CD14-positive monocyte (primary cell): ENCODE results near the gene BCS1L. TPM values are rescaled to one million over a fixed set of nuclear protein-coding genes. Genes with fewer than 3 reads are reported as not detected.

Experiments
- DNase-seq, 3 donors: peaks; one replicate each; pipeline ENCODE4 v3.0.0-alpha.2; 2011 to 2022
- H2AFZ ChIP-seq: 2 replicates; pipeline ENCODE4 v1.6.0; 2012; ENCODE audit warnings: mild to moderate bottlenecking, low read depth, low read length, inconsistent platforms; ENCODE audit not compliant: insufficient read depth, poor library complexity, severe bottlenecking
- H3K27ac ChIP-seq, 2 donors: 1 replicate in 1 of 2; 2 replicates in 1 of 2; pipeline ENCODE4 v1.5.1; 2012 to 2013; ENCODE audit warnings: low read length in 2 of 2, control low read depth in 1 of 2, inconsistent platforms in 1 of 2, low read depth in 1 of 2, mild to moderate bottlenecking in 1 of 2
- H3K27me3 ChIP-seq, 2 donors: one replicate each; pipeline versions ENCODE4 v1.6.0 to v1.6.1; 2011 to 2013; ENCODE audit warnings: low read length in 2 of 2; ENCODE audit not compliant: control insufficient read depth in 2 of 2, insufficient read depth in 2 of 2
- H3K36me3 ChIP-seq, 2 donors: replicated peaks in 1 of 2; 1 replicate in 1 of 2; 2 replicates in 1 of 2; pipeline versions ENCODE4 v1.5.1 to v1.6.1; 2012 to 2013; ENCODE audit warnings: low read length in 2 of 2, control low read depth in 1 of 2, inconsistent platforms in 1 of 2, mild to moderate bottlenecking in 1 of 2; ENCODE audit not compliant: insufficient read depth in 2 of 2, control insufficient read depth in 1 of 2
- H3K4me1 ChIP-seq, 2 donors: 1 replicate in 1 of 2; 2 replicates in 1 of 2; pipeline versions ENCODE4 v1.5.1 to v1.6.1; 2012 to 2013; ENCODE audit warnings: low read length in 2 of 2, control low read depth in 1 of 2, inconsistent platforms in 1 of 2, mild to moderate bottlenecking in 1 of 2, moderate library complexity in 1 of 2; ENCODE audit not compliant: insufficient read depth in 2 of 2, control insufficient read depth in 1 of 2
- H3K4me2 ChIP-seq: replicated peaks from 2 replicates; pipeline ENCODE3; 2012; ENCODE audit warnings: low read length, moderate library complexity, mild to moderate bottlenecking; ENCODE audit not compliant: poor library complexity, severe bottlenecking; ENCODE audit errors: extremely low read depth
- H3K4me3 ChIP-seq, 3 experiments: fragments of 200-600 bp in 1 of 3; sonication (generic) in 1 of 3; replicated peaks in 1 of 3; 1 replicate in 2 of 3; 2 replicates in 1 of 3; pipeline ENCODE4 v1.5.1; 2011 to 2013; ENCODE audit warnings: low read length in 3 of 3, mild to moderate bottlenecking in 3 of 3, control low read depth in 2 of 3, low read depth in 2 of 3, inconsistent platforms in 1 of 3, moderate library complexity in 1 of 3
- H3K79me2 ChIP-seq: 2 replicates; pipeline ENCODE4 v1.6.0; 2012; ENCODE audit warnings: mild to moderate bottlenecking, control low read depth, inconsistent platforms, low read length, moderate library complexity; ENCODE audit not compliant: insufficient read depth
- H3K9ac ChIP-seq: 2 replicates; pipeline ENCODE4 v1.6.0; 2017; ENCODE audit warnings: low read length, mild to moderate bottlenecking; ENCODE audit not compliant: insufficient read depth, poor library complexity, severe bottlenecking
- H3K9me3 ChIP-seq, 2 donors: replicated peaks in 1 of 2; 1 replicate in 1 of 2; 2 replicates in 1 of 2; pipeline versions ENCODE4 v1.5.1 to v1.6.1; 2012 to 2013; ENCODE audit warnings: low read length in 2 of 2, control low read depth in 1 of 2; ENCODE audit not compliant: control insufficient read depth in 1 of 2, insufficient read depth in 1 of 2
- H4K20me1 ChIP-seq: 2 replicates; pipeline ENCODE4 v1.6.0; 2012; ENCODE audit warnings: mild to moderate bottlenecking, low read length, control low read depth, moderate library complexity; ENCODE audit not compliant: insufficient read depth
- H3K27ac Mint-ChIP-seq, 7 donors: one replicate each; pipeline ENCODE4 v1.8.0; 2020; ENCODE audit warnings: mild to moderate bottlenecking in 7 of 7, mixed read lengths in 7 of 7, moderate library complexity in 6 of 7, inconsistent platforms in 2 of 7
- H3K27me3 Mint-ChIP-seq, 3 donors: one replicate each; pipeline ENCODE4 v1.8.0; 2021 to 2022; ENCODE audit warnings: low read depth in 3 of 3, mild to moderate bottlenecking in 3 of 3, mixed read lengths in 3 of 3, moderate library complexity in 3 of 3, inconsistent platforms in 1 of 3
- H3K36me3 Mint-ChIP-seq, 2 donors: one replicate each; pipeline ENCODE4 v1.8.0; 2020; ENCODE audit warnings: mixed read lengths in 2 of 2, inconsistent platforms in 1 of 2, mild to moderate bottlenecking in 1 of 2
- H3K4me1 Mint-ChIP-seq: one replicate; pipeline ENCODE4 v1.8.0; 2020; ENCODE audit warnings: mild to moderate bottlenecking, mixed read lengths
- H3K4me3 Mint-ChIP-seq, 2 donors: one replicate each; pipeline ENCODE4 v1.8.0; 2020; ENCODE audit warnings: mild to moderate bottlenecking in 2 of 2, mixed read lengths in 2 of 2, moderate library complexity in 1 of 2
- H3K9me3 Mint-ChIP-seq, 7 donors: one replicate each; pipeline ENCODE4 v1.8.0; 2020 to 2022; ENCODE audit warnings: mixed read lengths in 7 of 7, mild to moderate bottlenecking in 6 of 7, moderate library complexity in 6 of 7, inconsistent platforms in 2 of 7
- CTCF ChIP-seq: fragments of 200-600 bp; IDR thresholded peaks from one replicate; pipeline ENCODE4 v1.8.0; 2022; ENCODE audit warnings: antibody characterized with exemption, mild to moderate bottlenecking
- WGBS: methylation state at CpG from one replicate; pipeline ENCODE4 v1.1.5; 2013; ENCODE audit warnings: missing lambda C conversion rate; ENCODE audit not compliant: insufficient coverage; 5-methylcytosine and 5-hydroxymethylcytosine counted together
- intact Hi-C, 2 donors: fragments of 100-400 bp; cut with micrococcal nuclease; formaldehyde crosslinking; loops; one replicate each; pipeline versions ENCODE4 v1.15.0 to v1.15.1; 2023
- polyA plus RNA-seq, 3 donors: library from polyadenylated mRNA; depleted of rRNA in 1 of 3; unstranded in 2 of 3; stranded (reverse) in 1 of 3; fragments of 300-500 nt in 2 of 3; fragments of >200 nt in 1 of 3; fragmentation: Illumina TruSeq in 2 of 3; gene quantifications; 1 replicate in 2 of 3; 2 replicates in 1 of 3; pipeline ENCODE4 v1.2.3, GENCODE V29; 2012 to 2021

BCS1L gene
- polyA plus RNA-seq, 3 donors: 10.5 to 42.9 (median 12.3) TPM

- peak in 2 of 3 donors; percentile 15 to 16 for DNase-seq
- Mint-ChIP-seq H3K4me1 (peaks cover 19% of the 10 kb centered on the region), H3K27ac (peak overlapping the region; percentile 32 to 89 (median 76)), H3K4me3 (peak overlapping the region in 1 of 2 donors; percentile 63), H3K9me3 (peaks cover 0 to 1% (median 0%) of the 10 kb centered on the region in 7 donors), H3K36me3 (no peaks in the 10 kb centered on the region), H3K27me3 (peaks cover 0 to 4% (median 2%) of the 10 kb centered on the region in 3 donors)
- Histone ChIP-seq H2AFZ (peak overlapping the region; percentile 62), H3K9me3 (no peaks in the 10 kb centered on the region), H3K27me3 (no peaks in the 10 kb centered on the region), H3K4me2 (peak overlapping the region; percentile 48), H4K20me1 (no peaks in the 10 kb centered on the region), H3K4me3 (peak overlapping the region in 1 of 3 experiments; percentile 31), H3K36me3 (no peaks in the 10 kb centered on the region), H3K9ac (peak overlapping the region; percentile 19), H3K79me2 (no peaks in the 10 kb centered on the region), H3K4me1 (peaks cover 18% of the 10 kb centered on the region in 2 donors), H3K27ac (peak overlapping the region in 1 of 2 donors; percentile 69)
- WGBS: 51% methylated on average over 4 of the region's 7 CpGs
- no peak for TF ChIP-seq CTCF
- intact Hi-C loops: no loop called here
These were observed 36.7 kb upstream of the BCS1L start for GRCh38 chr2:218622606-218623365.

- H3K4me3 Mint-ChIP-seq: peak overlapping the region in 1 of 2 donors; percentile 63
- H3K9me3 ChIP-seq: no peaks in the 10 kb centered on the region
- H3K27ac ChIP-seq: peak overlapping the region in 1 of 2 donors; percentile 69
- peak; percentile 5 to 19 (median 11) for DNase-seq
- no peak overlapping the region for H3K9ac ChIP-seq
- no peaks in the 10 kb centered on the region for H3K79me2 ChIP-seq
- no CpG with 5 or more reads among the region's 3 CpGs for WGBS
- no peak for TF ChIP-seq CTCF
- H3K27ac Mint-ChIP-seq: peak overlapping the region; percentile 32 to 89 (median 76)
- intact Hi-C loops: no loop called here
- H3K4me1 Mint-ChIP-seq: peaks cover 19% of the 10 kb centered on the region
- peak overlapping the region; percentile 48 for H3K4me2 ChIP-seq
- H3K4me1 ChIP-seq: peaks cover 18% of the 10 kb centered on the region in 2 donors
- H3K4me3 ChIP-seq: peak overlapping the region in 1 of 3 experiments; percentile 31
- H2AFZ ChIP-seq: peak overlapping the region; percentile 62
- H3K9me3 Mint-ChIP-seq: peaks cover 0 to 1% (median 0%) of the 10 kb centered on the region in 7 donors
- H3K36me3 Mint-ChIP-seq: no peaks in the 10 kb centered on the region
- H3K36me3 ChIP-seq: no peaks in the 10 kb centered on the region
- no peaks in the 10 kb centered on the region for H3K27me3 ChIP-seq
- H4K20me1 ChIP-seq: no peaks in the 10 kb centered on the region
- H3K27me3 Mint-ChIP-seq: peaks cover 0 to 4% (median 2%) of the 10 kb centered on the region in 3 donors
These were observed 36.1 kb upstream of the BCS1L start for GRCh38 chr2:218623366-218623705.
